CD4-positive, alpha-beta T cell treated with Interleukin-6 at 100 ng/mL for 8 hours (primary cell): ENCODE data around the gene LRRC25.

Experiments
- DNase-seq: peaks from one replicate; pipeline ENCODE4 v3.0.0-alpha.2; 2020; ENCODE audit warnings: mixed read lengths, low spot score

LRRC25 gene

DNA sequence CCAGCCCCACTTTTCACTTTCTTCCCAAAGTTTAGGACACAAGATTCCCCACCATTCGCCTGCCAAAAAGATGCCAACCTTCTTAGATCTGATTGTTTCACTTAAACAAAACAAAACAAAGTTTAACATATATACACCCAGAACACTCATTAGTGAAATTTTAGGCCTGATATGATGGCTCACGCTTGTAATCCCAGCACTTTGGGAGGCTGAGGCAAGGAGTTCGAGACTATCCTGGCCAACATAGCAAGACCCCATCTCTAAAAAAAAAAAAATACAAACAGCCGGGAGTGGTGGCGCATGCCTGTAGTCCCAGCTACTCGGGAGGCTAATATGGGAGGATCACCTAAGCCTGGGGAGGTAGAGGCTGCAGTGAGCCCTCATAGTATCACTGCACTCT, 52.1 kb downstream of the LRRC25 start:
- no peak for DNase-seq

DNA sequence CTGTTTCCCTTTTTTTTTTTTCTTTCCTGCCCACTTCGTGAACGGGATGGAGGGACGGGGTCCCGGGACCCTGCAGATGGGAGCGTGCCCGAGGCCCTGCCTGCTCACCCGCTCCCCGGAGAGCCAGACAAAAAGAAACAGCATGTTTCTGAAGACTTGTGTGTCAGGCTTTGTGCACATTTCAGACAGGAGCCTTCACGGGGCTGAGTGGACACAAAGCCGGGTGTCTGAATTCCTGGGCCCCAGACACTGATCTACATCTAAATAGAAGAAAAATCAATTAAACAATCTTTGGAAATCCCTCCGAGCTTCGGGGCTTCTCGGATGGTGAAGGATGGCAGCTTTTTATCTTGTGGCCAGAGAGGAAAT, 52.9 kb downstream of the LRRC25 start:
- no peak for DNase-seq

GRCh38 chr19:18342090-18342632, 55.3 kb downstream of the LRRC25 start:
- DNase-seq, result no peak
